Left lung (tissue), 10 donors: ENCODE measurements around the gene SENP6. TPM values are rescaled to one million over a fixed set of nuclear protein-coding genes. Genes with fewer than 3 reads are reported as not detected.
A peak's percentile ranks its signal among the peaks of the same experiment; 100 is the strongest.
"Not testable (repeated sequence)": the region's sequence is repeated elsewhere in the genome, so short reads cannot be mapped to it uniquely, and the experiment has no call there.

Source experiments
- ATAC-seq: fragments of 200-7000 bp; cut with Tn5 transposase; one replicate; pipeline ENCODE4 v1.9.1; 2020; ENCODE audit warnings: moderate library complexity
- DNase-seq, 4 donors: peaks; one replicate each; pipeline ENCODE4 v3.0.0-alpha.2; 2013 to 2020
- H3K27ac ChIP-seq, 2 donors: fragments of 200-600 bp; sonication (generic) in 1 of 2; one replicate each; pipeline versions ENCODE4 v1.5.0 to v1.8.0; 2020 to 2021
- H3K27me3 ChIP-seq, 2 donors: fragments of 200-600 bp; sonication (generic) in 1 of 2; one replicate each; pipeline versions ENCODE4 v1.5.0 to v1.8.0; 2020 to 2021
- H3K36me3 ChIP-seq, 2 donors: fragments of 200-600 bp; sonication (generic) in 1 of 2; one replicate each; pipeline versions ENCODE4 v1.5.0 to v1.8.0; 2020 to 2021
- H3K4me1 ChIP-seq, 2 donors: fragments of 200-600 bp; one replicate each; pipeline ENCODE4 v1.8.0; 2021
- H3K4me3 ChIP-seq, 2 donors: fragments of 200-600 bp; sonication (generic) in 1 of 2; one replicate each; pipeline versions ENCODE4 v1.5.0 to v1.8.0; 2020 to 2021; ENCODE audit warnings: mild to moderate bottlenecking in 1 of 2
- H3K9me3 ChIP-seq, 2 donors: fragments of 200-600 bp; sonication (generic) in 1 of 2; one replicate each; pipeline versions ENCODE4 v1.5.0 to v1.8.0; 2020 to 2021
- CTCF ChIP-seq, 2 donors: fragments of 200-600 bp; sonication (generic) in 1 of 2; IDR thresholded peaks; one replicate each; pipeline versions ENCODE4 v1.5.0 to v1.8.0; 2021; ENCODE audit warnings: antibody characterized with exemption in 2 of 2
- intact Hi-C, 2 donors: fragments of 100-400 bp; cut with DNase I; formaldehyde crosslinking; loops; one replicate each; pipeline versions ENCODE4 v1.11.2 to v1.14.2; 2022
- polyA plus RNA-seq, 6 donors: library from polyadenylated mRNA; unstranded; fragments of 120-200 nt; gene quantifications; one replicate each; pipeline ENCODE4 v1.2.1, GENCODE V29; 2013; ENCODE audit not compliant: insufficient read length in 6 of 6
- total RNA-seq, 2 donors: library from RNA; stranded (reverse); fragmentation: NEBNext Ultra II Directional; extraction: Animal tissue kit (Norgen Biotek cat#: 25700); gene quantifications; one replicate each; pipeline ENCODE4 v1.2.1, GENCODE V29; 2021
- donor health status: DM: no; HTN: yes; CAD: no.
- donor health status: DM: no; HTN: no; CAD: no.

The SENP6 gene
- total and polyA plus RNA-seq, 8 donors, result 72.8 to 185 (median 163) TPM

DNA sequence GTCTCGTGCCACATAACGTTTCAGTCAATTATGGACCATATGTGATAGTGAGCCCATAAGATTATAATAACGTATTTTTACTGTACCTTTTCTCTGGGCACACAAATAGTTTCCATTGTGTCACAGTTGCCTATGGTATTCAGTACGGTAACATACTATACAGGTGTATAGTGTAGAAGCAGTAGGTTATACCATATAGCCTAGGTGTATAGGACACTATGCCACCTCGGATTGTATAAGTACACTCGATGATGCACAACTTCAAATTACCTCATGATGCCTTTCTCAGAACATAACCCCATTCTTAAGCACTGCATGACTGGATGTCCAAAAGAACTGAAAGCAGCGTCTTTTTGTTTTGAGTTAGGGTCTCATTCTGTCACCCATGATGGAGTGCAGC, 87.9 kb downstream of the SENP6 start:
- intact Hi-C loops, result no loop called here
- H3K27me3 ChIP-seq, result no peaks in the 10 kb centered on the region
- no peak overlapping the region for H3K4me3 ChIP-seq
- DNase-seq (no peak), ATAC-seq (no peak)
- H3K9me3 ChIP-seq, result no peaks in the 10 kb centered on the region
- H3K27ac ChIP-seq, result no peak overlapping the region
- no peaks in the 10 kb centered on the region for H3K4me1 ChIP-seq
- H3K36me3 ChIP-seq, result peaks cover 0 to 65% of the 10 kb centered on the region in 2 donors
- no peak for TF ChIP-seq CTCF (IDR thresholded peaks at IDR 0.05)

GRCh38 chr6:75691012-75691411, 89.3 kb downstream of the SENP6 start:
- DNase-seq (no peak), ATAC-seq (no peak)
- Histone ChIP-seq H3K27ac (no peak overlapping the region), H3K36me3 (peaks cover 0 to 74% of the 10 kb centered on the region in 2 donors), H3K4me1 (no peaks in the 10 kb centered on the region), H3K9me3 (no peaks in the 10 kb centered on the region), H3K4me3 (no peak overlapping the region), H3K27me3 (no peaks in the 10 kb centered on the region)
- no peak for TF ChIP-seq CTCF (IDR thresholded peaks at IDR 0.05)
- intact Hi-C loops, result no loop called here

GRCh38 chr6:75693534-75693933, 91.9 kb downstream of the SENP6 start:
- Histone ChIP-seq H3K27me3 (no peaks in the 10 kb centered on the region), H3K9me3 (no peaks in the 10 kb centered on the region), H3K36me3 (peaks cover 0 to 80% of the 10 kb centered on the region in 2 donors), H3K27ac (no peak overlapping the region), H3K4me3 (no peak overlapping the region), H3K4me1 (no peaks in the 10 kb centered on the region)
- no peak for ATAC-seq
- no peak for TF ChIP-seq CTCF (IDR thresholded peaks at IDR 0.05)
- DNase-seq, result peak in 1 of 4 donors; percentile 7
- intact Hi-C loops, result no loop called here

- Histone ChIP-seq H3K9me3 (no peaks in the 10 kb centered on the region), H3K4me3 (no peak overlapping the region), H3K27me3 (no peaks in the 10 kb centered on the region), H3K27ac (no peak overlapping the region), H3K4me1 (no peaks in the 10 kb centered on the region), H3K36me3 (peaks cover 0 to 81% of the 10 kb centered on the region in 2 donors)
- no peak for ATAC-seq
- no peak for DNase-seq
- TF ChIP-seq CTCF (IDR thresholded peaks at IDR 0.05), result no peak
- intact Hi-C loops, result no loop called here
These were observed 92.7 kb downstream of the SENP6 start for GRCh38 chr6:75694406-75694805.

GRCh38 chr6:75708334-75708733, 106.7 kb downstream of the SENP6 start:
- H3K4me1 ChIP-seq, H3K27ac ChIP-seq, H3K4me3 ChIP-seq, H3K27me3 ChIP-seq, H3K9me3 ChIP-seq, DNase-seq, ATAC-seq, intact Hi-C loops: not testable (repeated sequence)
- peaks cover 0 to 62% of the 10 kb centered on the region in 2 donors for H3K36me3 ChIP-seq

GRCh38 chr6:75711173-75711572, 109.5 kb downstream of the SENP6 start:
- intact Hi-C loops, result no loop called here
- Histone ChIP-seq H3K4me3 (no peak overlapping the region), H3K27me3 (no peaks in the 10 kb centered on the region), H3K27ac (no peak overlapping the region), H3K4me1 (no peaks in the 10 kb centered on the region), H3K9me3 (no peaks in the 10 kb centered on the region), H3K36me3 (peaks cover 0 to 76% of the 10 kb centered on the region in 2 donors)
- no peak for TF ChIP-seq CTCF (IDR thresholded peaks at IDR 0.05)
- DNase-seq (no peak), ATAC-seq (no peak)
